Hematopoietic multipotent progenitor cell treated with erythropoietin and hydrocortisone succinate and interleukin-3 and kit ligand, for 6 days (in vitro differentiated cells): ENCODE measurements around the gene LTO1.

Experiments used
- DNase-seq: peaks from one replicate; pipeline ENCODE4 v3.0.0-alpha.2; 2015

The LTO1 gene

GRCh38 chr11:69674886-69675714 lies at the start of gene LTO1:
TSS of gene LTO1 (minus strand) at chr11:69675353. CDS start at chr11:69675239, 114 bp downstream.
- peak; percentile 96 for DNase-seq

GRCh38 chr11:69721745-69722144 lies 46.6 kb upstream of the LTO1 start:
- no peak for DNase-seq

GRCh38 chr11:69721106-69721505 lies 46.0 kb upstream of the LTO1 start:
- no peak for DNase-seq

GRCh38 chr11:69718912-69719311 lies 43.8 kb upstream of the LTO1 start:
- DNase-seq = no peak

GRCh38 chr11:69718147-69718546 lies 43.0 kb upstream of the LTO1 start:
- peak; percentile 77 for DNase-seq

- DNase-seq = no peak
These were observed 42.0 kb upstream of the LTO1 start for GRCh38 chr11:69716891-69717747.

GRCh38 chr11:69716099-69716498 lies 40.9 kb upstream of the LTO1 start:
- no peak for DNase-seq

GRCh38 chr11:69715446-69715845 lies 40.3 kb upstream of the LTO1 start:
- DNase-seq = no peak

- no peak for DNase-seq
These were observed 37.0 kb upstream of the LTO1 start for GRCh38 chr11:69711822-69712801.

- no peak for DNase-seq
These were observed 33.7 kb upstream of the LTO1 start for GRCh38 chr11:69708736-69709401.

- peak; percentile 28 for DNase-seq
These were observed 32.0 kb upstream of the LTO1 start for GRCh38 chr11:69707176-69707575.

- no peak for DNase-seq
These were observed 31.0 kb upstream of the LTO1 start for GRCh38 chr11:69705901-69706787.

GRCh38 chr11:69705351-69705811 lies 30.2 kb upstream of the LTO1 start:
- DNase-seq = no peak

GRCh38 chr11:69704508-69705253 lies 29.5 kb upstream of the LTO1 start:
- DNase-seq = peak; percentile 32

- DNase-seq = peak; percentile 33
These were observed 28.8 kb upstream of the LTO1 start, which contains the start of gene FGF19 for GRCh38 chr11:69703768-69704507. TSS of gene FGF19 (minus strand) at chr11:69704022. CDS start at chr11:69703876, 146 bp downstream.

- DNase-seq = no peak
These were observed 28.3 kb upstream of the LTO1 start for GRCh38 chr11:69703453-69703767.

- DNase-seq = no peak
These were observed 27.8 kb upstream of the LTO1 start for GRCh38 chr11:69702769-69703452.

- DNase-seq = no peak
These were observed 27.1 kb upstream of the LTO1 start for GRCh38 chr11:69702239-69702691.
